Endothelial cell (in vitro differentiated cells): Measurements from ENCODE around the gene PITPNM2. TPM values are rescaled to one million over a fixed set of nuclear protein-coding genes. Genes with fewer than 3 reads are reported as not detected.

Source experiments
- DNase-seq: peaks from one replicate; pipeline ENCODE4 v3.0.0; 2021; ENCODE audit warnings: low spot score
- H3K27ac Mint-ChIP-seq: one replicate; pipeline ENCODE4 v1.8.0; 2021; ENCODE audit warnings: mixed read lengths, inconsistent platforms; ENCODE audit not compliant: unreplicated experiment
- H3K27me3 Mint-ChIP-seq: one replicate; pipeline ENCODE4 v1.8.0; 2021; ENCODE audit warnings: mild to moderate bottlenecking, moderate library complexity, mixed read lengths, inconsistent platforms; ENCODE audit not compliant: unreplicated experiment
- H3K36me3 Mint-ChIP-seq: one replicate; pipeline ENCODE4 v1.8.0; 2021; ENCODE audit warnings: mild to moderate bottlenecking, low read depth, mixed read lengths, inconsistent platforms; ENCODE audit not compliant: unreplicated experiment
- H3K4me1 Mint-ChIP-seq: one replicate; pipeline ENCODE4 v1.8.0; 2021; ENCODE audit warnings: mild to moderate bottlenecking, mixed read lengths, inconsistent platforms; ENCODE audit not compliant: unreplicated experiment
- H3K4me3 Mint-ChIP-seq: one replicate; pipeline ENCODE4 v1.8.0; 2021; ENCODE audit warnings: mild to moderate bottlenecking, mixed read lengths, inconsistent platforms; ENCODE audit not compliant: unreplicated experiment
- H3K9me3 Mint-ChIP-seq: one replicate; pipeline ENCODE4 v1.8.0; 2021; ENCODE audit warnings: mixed read lengths, inconsistent platforms; ENCODE audit not compliant: unreplicated experiment
- total RNA-seq: library from RNA; stranded (reverse); fragmentation: NEBNext Ultra II Directional; extraction: Animal tissue kit (Norgen Biotek cat#: 25700); gene quantifications from one replicate; pipeline ENCODE4 v1.2.1, GENCODE V29; 2021; ENCODE audit not compliant: unreplicated experiment
- TF ChIP-seq, protein P1 (sequence below): fragments of 200-600 bp; sonication (generic); IDR thresholded peaks from one replicate; pipeline ENCODE4 v1.5.0; 2021; ENCODE audit warnings: antibody characterized with exemption; ENCODE audit not compliant: unreplicated experiment

Gene PITPNM2
- total RNA-seq, 1 donor from 2014 or later, result 14.3 TPM

DNA sequence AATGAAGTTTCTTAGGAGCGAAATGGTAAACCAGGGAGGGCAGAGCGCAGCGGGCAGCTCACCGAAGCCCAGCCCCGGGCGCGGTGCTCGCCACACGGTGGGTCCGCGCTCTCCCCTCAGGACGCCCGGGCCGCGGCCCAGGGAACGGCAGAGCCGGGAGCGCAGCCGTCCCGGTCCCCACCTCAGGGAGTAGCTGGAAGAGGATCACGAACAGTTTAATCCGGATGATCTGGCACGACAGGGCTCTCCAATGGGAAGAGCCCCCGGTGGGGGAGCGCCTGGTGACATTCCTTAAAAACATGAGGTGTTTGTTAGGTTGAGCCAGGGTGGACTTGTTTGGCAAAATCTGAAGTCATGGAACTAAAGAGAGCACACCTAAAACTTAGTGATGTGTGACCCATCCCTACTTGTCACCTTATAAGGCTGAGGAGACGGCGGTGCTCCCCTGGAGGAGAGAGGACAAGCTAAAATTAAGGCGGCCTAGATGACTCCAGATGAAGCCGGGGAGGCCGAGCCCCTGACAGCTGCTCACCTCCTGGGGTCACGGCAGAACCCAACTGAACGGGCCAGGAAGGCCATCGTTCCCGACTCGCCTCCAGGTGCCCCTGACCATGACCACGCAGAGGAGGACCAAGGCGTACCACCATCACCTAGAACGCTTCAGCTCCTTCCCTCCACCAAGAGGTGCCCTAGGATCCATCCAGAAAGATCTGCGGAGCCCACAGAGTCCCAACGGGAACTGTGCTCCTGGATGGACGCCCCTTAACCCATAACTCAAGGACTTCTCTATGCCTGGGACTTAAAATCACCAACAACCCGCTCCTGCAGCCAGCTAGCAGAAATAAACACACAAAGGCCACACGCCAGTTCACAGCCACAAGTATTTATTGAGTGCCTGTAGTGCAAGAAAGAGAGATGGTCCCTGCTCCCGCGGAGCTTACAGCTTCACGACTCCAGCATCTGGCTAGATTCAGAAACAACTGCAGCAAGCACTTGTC, 866 bp upstream of the PITPNM2 start:
- Mint-ChIP-seq H3K9me3 (no peaks in the 10 kb centered on the region), H3K4me1 (peaks cover 26% of the 10 kb centered on the region), H3K36me3 (peaks cover 17% of the 10 kb centered on the region), H3K27me3 (peaks cover 17% of the 10 kb centered on the region), H3K4me3 (peak overlapping the region; percentile 86), H3K27ac (no peak overlapping the region)
- DNase-seq, result no peak
- TF ChIP-seq, protein P1, sequence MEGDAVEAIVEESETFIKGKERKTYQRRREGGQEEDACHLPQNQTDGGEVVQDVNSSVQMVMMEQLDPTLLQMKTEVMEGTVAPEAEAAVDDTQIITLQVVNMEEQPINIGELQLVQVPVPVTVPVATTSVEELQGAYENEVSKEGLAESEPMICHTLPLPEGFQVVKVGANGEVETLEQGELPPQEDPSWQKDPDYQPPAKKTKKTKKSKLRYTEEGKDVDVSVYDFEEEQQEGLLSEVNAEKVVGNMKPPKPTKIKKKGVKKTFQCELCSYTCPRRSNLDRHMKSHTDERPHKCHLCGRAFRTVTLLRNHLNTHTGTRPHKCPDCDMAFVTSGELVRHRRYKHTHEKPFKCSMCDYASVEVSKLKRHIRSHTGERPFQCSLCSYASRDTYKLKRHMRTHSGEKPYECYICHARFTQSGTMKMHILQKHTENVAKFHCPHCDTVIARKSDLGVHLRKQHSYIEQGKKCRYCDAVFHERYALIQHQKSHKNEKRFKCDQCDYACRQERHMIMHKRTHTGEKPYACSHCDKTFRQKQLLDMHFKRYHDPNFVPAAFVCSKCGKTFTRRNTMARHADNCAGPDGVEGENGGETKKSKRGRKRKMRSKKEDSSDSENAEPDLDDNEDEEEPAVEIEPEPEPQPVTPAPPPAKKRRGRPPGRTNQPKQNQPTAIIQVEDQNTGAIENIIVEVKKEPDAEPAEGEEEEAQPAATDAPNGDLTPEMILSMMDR, result no peak

DNA sequence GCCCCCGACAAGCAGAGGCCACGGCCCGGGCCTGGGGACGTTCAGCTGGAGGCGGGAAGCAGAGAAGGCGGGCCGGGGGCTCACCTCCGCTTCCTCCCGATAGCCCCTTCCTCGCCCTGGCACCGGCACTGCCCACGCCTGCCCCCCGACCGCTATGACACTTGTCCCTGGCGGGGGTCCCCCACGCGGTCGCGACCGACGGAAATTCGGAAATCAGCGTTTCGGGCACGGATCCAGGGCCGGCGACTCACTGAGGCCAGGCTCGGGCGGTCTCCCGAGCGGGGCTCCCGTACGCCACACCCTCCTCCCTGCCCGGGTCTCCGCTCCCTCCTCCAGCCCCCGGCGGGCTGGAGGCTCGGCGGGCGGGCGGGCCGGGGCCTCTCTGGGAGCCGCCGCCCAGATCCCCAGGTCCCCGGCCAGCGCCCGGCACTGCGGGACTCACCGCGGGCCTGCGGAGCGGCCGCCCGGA, 581 bp downstream of the PITPNM2 start:
- Mint-ChIP-seq H3K27ac (no peak overlapping the region), H3K27me3 (peaks cover 18% of the 10 kb centered on the region), H3K36me3 (peaks cover 17% of the 10 kb centered on the region), H3K4me3 (no peak overlapping the region), H3K9me3 (no peaks in the 10 kb centered on the region), H3K4me1 (peaks cover 26% of the 10 kb centered on the region)
- DNase-seq, result no peak
- TF ChIP-seq, protein P1, result no peak

DNA sequence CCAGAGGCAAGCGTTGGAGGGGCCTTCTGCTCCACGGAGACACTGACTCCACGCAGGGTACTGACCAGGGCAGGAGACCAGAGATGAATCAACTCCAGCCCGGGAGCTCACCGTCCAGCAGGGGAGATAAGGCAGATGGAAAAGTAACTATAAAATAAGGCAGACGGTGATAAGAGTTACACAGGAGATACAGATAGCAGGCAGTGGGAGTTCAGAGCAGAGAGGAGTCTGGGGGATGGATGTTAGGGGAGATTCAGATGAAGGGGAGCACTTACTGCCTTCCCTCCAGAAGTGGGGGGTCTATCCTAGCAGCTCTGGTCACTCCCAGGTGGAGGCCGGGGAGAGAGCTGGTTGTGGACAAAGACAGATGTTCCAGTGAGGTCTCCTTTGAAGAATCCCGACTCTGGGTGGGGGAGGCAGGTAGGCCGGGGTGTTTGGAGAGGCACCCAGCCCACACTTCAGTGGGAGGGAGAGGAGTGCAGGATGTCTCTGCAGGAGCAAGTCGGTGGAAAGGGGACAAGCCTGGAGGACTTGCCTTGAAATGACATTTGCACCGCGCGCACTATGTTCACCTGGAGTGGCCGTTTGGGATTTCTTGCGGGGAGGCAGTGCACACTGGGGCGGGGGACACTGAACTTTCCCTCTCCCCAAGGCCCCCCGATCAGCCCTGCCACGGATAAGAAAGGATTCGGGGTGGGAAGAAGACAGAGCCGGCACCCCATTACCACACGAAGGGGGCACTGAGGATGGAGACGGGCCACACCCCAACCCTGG, 1.2 kb downstream of the PITPNM2 start:
- Mint-ChIP-seq H3K4me3 (peak overlapping the region; percentile 85), H3K4me1 (peaks cover 26% of the 10 kb centered on the region), H3K9me3 (no peaks in the 10 kb centered on the region), H3K27ac (peak overlapping the region; percentile 28), H3K36me3 (peaks cover 17% of the 10 kb centered on the region), H3K27me3 (peaks cover 18% of the 10 kb centered on the region)
- TF ChIP-seq, protein P1, result no peak
- no peak for DNase-seq

DNA sequence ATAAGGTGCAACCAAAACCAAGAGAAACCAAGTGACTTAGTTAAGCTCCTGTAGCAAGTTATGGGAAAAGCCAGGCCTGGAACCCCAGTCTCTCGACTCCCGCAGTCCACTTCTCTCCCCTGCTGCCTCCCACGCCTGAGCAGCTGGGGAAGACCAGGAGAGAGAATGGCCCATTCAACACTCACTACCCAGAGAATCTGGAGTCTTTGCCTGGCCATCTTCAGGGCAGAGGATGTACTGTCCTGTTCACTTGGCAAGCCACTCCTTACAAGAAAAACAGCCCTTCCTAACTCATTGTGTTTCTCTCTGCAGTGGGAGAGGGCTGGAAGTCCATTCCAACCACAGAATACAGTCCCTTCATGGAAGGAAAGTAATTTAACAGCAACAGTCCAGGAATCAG, 1.8 kb downstream of the PITPNM2 start:
- H3K27me3 Mint-ChIP-seq, result peaks cover 18% of the 10 kb centered on the region
- TF ChIP-seq, protein P1, result no peak
- no peak for DNase-seq
- peaks cover 17% of the 10 kb centered on the region for H3K36me3 Mint-ChIP-seq
- peak overlapping the region; percentile 85 for H3K4me3 Mint-ChIP-seq
- H3K9me3 Mint-ChIP-seq, result no peaks in the 10 kb centered on the region
- H3K4me1 Mint-ChIP-seq, result peaks cover 26% of the 10 kb centered on the region
- peak overlapping the region; percentile 28 for H3K27ac Mint-ChIP-seq
